IPS DF 4.7 (cell line): ENCODE measurements around the gene BRD7.

ENCODE experiments used
- DNase-seq: peaks from one replicate; pipeline ENCODE4 v3.0.0-alpha.2; 2013; ENCODE audit warnings: low spot score; ENCODE audit errors: extremely low read depth

Gene BRD7

DNA sequence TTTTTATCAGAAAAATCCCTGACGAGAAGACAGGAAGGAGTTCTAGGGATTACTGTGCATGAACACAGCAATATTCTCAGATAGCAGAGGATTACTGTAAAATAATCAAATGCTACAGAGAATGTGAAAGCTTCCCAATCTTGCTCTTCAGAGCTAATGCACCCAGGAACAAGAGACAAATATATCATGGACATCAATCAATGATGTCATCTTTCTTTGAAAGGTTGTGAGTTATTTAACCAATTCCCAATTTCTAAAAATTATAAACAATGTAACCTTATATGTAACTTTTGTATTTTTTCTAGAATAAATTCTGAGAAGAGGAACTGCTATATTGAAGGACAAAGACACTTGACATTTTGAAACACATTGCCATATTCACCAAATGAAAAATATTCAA, 46.5 kb downstream of the BRD7 start:
- no peak for DNase-seq

DNA sequence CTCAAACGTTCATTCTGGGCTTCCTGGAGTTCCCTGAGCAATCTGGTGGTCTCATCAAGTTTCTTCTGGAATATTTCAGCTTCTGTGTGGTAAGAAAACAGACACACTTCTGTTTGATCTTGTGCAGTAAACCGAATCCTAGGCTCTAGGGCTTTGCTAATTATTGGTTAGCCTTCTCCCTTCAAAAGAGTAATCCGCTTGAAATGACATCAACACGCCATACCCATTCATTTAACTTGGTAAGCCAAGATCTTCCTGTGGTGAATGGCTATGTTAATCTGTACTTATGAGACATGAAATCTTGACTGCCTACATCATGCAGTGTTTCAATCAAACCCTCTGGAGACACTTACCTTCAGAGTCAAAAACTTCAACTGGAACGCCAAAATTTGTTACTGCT, 48.5 kb downstream of the BRD7 start:
- no peak for DNase-seq

DNA sequence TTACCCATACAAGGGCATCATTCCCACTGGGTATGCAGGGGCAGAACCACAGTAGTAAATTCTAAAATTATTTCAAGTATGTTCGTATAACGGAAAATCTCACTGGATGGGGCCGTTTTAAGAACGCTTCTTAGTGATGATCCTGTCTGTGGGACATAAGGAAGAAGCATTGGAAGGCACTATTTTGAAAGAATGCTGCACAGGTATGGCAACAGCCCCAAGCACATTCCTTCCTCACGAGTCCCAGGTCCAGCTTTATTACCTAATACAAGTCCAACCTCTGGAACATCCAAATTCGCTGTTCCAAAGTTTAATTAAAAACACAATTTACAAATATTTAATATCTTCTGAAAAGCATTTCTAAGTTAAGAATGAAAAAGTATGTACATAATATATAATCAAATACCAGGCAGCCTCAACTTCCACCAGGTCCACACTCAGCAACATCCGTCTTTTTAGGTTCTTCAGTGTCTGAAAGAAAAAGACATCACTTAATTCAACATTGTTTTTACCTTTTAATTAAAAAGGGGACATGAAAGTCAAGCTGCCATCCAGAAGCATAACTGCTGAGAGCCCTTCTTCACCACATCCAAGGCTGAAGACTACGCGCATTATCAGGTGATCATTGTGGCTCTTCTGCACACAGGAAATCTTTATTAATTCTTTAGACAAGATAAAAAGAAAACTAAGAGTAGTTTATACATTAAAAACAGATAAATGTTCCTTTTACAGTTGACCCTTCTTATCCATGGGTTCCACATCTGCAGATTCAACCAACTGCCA, 49.8 kb downstream of the BRD7 start:
- DNase-seq: no peak

DNA sequence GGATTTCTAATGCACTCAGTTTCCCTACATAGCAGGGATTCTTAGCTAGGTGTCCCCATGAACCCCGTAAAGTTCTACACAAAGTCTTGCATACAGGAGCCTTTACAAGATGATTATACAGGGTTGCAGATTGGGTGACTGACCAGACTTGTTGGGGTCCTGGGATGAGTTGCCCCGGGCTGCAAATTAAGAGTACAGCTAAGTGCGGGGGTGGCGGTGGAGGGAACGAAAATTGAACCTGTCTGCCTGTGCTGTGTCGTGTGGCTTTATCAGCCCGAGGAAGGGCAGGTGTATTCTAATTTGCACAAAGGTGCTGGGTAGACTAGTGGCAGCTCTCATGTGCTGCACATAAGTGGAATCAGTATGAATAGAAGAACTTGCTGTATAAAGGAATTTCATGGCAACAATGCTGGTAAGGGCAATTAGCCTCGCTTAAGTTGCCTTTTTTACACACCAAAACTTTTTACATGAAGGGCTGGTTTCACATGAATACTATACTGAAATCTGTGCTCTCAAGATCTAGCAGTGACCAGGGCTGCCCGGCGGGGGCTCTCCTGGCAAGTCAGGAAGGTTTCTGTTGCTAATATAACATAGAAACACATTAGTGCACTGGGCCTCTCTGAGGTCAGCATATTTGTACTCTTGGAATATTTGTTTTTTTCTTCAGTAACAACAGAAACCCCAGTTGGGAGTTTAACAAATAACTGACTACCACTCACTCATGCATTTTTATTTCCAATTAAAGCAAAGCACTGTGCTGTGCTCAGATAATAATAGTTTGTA, 51.7 kb downstream of the BRD7 start:
- DNase-seq: no peak

DNA sequence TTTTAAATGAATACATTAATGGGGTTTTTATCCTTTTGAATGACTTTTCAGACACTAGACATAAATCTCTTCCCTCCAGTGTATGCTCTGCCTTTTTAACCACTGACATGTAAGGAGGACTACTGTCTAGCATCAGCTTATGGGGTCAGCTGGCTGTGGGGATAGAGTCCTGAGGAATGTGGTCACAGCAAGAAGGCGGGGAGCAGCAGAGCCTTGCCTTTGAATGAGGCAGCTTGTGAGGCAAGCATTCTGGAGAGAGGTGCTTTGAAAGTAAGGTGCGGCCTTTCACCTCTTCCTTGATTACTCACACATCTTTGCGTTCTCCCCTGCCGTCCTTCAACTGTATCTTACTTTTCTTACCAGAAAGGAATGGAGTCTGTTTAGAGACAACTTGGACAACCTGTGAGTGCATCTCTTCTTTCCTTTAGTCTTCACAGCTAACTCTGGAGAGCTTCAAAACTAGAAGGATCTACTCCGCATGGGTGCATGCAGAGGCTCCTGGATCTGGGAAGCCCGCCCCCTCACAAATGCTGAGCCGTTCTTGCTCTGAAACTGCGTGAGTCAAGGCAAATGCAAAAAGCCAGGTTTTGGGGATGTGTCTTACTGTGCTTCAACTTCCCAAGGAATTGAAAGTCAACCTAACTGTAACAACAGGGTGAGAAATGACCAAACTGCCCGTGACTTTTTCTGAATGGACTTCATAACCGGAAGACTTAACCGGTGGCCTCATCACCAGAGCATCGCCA, 52.5 kb downstream of the BRD7 start:
- no peak for DNase-seq

DNA sequence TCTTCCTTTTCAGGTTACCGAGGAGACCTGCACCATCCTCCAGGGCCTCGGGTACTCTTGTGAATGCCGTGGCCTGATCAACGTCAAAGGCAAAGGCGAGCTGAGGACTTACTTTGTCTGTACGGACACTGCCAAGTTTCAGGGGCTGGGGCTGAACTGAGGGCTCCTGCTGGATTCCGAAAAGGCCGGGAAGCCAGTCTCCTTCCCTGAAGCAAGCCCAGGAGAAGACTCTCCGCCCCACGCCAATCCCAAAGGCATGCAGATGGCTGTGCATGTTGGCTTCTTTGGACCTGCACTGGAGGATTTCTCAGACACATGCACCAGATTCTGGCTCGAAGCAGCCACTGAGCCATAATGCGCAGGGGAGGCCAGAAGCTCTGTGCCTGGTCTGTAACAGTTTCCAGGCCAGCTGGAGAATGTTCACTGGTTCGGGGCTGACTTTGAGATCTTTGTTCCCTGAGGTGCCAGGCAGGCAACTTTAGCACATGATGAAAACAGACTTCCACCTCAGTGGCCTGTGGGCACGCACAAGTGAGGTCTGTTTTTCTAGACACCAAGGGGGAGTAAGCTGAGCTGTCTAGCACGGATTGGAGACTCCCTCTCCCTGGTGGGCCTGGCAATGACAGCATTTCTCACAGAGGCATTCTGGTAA, 53.3 kb downstream of the BRD7 start:
- no peak for DNase-seq

DNA sequence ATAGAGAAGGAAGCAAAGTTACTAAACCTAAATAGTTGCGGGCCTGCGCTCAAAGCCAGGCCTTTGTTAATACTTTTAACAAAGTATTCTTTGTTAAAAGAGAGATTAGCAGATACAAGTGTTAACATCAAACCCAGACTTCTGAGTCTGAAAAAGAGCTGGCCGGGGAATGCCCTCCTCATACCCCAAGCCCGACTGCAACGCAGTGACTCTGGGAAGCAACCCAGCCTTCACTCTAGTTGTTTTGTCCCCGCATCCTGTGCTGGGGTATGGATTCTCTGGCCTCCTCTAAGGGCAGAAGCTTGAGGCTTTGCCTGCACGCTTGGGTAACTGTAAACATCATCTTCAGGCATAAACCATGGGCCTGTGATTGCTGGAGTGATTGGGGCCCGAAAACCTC, 54.1 kb downstream of the BRD7 start:
- DNase-seq: no peak

DNA sequence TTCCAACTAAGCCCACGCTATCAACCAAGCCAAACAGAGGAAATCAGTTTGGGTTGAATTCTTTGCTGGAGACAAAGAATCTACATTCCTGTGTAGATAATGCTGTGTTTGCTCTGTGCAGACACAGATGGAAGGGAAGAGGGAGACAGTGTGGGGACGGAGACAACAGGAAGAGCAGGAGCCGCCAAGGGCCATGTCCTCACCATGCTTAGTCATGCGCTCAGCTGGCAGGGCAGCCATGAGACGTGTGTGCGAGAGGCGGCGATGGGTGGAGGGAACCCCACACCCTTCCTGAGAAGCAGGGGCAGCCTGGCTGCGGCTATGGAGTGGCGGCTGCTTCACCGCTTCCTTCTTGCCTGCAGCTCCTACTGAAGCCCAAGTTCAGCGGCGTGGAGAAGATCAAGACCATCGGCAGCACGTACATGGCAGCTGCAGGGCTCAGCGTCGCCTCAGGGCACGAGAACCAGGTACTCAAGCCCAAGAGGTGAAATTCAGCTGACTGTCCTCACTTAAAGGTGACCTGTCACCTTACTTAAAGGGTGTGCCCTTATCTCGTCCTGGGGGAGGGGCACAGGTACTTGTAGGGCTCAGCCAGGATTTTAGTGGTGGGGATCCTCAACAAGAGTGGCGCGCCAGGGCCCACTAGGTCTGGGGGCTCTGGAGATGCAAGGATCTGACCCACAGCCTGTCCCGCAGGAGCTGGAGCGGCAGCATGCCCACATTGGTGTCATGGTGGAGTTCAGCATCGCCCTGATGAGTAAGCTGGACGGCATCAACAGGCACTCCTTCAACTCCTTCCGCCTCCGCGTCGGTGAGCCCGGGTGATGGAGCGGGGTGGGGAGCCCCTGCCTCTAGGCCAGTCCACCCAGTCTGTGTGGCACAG, 55.0 kb downstream of the BRD7 start:
- no peak for DNase-seq

DNA sequence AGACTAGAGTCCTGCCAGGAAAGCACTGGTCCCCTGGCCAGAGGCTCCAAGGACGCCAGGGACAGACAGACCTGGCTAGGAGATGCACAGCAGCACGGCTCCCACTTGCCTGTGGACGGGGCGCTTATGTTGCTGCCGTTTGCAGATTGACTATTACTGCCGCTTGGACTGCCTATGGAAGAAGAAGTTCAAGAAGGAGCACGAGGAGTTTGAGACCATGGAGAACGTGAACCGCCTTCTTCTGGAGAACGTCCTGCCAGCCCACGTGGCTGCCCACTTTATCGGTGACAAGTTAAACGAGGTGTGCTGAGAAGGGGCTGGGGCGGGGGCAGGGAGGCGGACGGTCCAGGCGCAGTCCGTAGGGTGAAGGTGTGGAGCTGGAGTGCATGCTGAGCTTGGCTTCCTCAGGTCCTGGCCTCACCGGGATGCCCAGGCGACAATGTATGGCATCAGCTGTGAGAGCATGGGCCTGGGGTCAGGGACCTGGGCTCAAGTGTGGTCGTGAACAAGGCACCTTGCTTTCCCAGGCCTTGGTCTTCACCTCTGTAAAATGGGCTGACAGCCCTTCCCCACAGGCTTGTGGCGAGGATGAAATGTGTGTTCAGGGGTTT, 56.8 kb downstream of the BRD7 start:
- DNase-seq: no peak

DNA sequence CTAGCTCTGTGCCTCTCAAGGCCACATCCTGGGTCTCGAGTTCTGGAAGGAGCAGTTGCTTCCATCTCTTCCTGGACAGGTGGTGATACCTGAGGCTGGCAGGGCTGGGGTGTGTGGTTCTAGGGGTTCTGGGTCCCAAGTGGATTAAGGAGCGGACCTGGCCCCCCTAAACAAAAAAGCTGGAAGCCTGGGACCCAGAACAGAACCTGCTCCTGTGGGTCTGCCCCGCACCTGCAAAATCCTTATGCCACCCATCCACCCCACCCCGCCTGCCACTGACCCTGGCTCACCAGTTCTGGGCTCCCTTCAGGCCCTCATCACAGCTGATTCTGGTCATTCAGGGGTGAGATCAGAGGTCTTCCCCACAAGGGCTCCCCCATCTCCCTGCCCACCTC, 57.7 kb downstream of the BRD7 start:
- no peak for DNase-seq

DNA sequence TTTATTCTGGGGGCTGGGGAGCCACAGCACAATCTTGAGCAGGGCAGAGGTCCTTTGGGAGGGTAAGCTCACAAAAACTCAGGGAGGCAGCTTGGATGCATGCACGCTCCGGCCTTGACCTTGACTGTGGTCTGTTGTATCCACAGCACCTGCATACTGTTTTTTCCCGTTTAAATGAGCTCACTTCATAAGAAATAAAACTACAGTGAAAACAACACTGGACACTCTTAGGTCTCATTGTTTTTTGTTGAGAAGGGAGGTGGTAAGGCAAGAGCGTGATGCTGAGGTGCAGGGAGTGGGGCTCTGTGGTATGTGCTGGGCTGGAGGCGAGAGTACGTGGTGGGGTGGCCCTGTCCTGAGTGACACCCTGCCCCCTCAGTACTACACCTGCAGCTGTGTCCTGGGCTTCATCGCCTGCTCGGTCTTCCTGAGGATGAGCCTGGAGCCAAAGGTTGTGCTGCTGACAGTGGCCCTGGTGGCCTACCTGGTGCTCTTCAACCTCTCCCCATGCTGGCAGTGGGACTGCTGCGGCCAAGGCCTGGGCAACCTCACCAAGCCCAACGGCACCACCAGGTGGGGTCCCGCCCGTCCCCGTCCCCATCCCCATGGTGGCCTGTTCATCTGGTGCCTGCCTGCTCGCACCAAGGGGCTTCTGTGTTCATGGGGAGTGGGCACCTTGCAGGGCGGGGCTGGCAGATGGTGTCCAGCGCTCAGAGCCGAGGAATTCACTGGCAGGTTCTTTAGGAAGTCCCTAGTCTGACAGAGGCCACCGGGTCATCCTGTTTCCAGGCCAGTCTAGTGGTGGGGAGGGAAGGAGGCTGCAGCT, 58.3 kb downstream of the BRD7 start:
- DNase-seq: no peak

DNA sequence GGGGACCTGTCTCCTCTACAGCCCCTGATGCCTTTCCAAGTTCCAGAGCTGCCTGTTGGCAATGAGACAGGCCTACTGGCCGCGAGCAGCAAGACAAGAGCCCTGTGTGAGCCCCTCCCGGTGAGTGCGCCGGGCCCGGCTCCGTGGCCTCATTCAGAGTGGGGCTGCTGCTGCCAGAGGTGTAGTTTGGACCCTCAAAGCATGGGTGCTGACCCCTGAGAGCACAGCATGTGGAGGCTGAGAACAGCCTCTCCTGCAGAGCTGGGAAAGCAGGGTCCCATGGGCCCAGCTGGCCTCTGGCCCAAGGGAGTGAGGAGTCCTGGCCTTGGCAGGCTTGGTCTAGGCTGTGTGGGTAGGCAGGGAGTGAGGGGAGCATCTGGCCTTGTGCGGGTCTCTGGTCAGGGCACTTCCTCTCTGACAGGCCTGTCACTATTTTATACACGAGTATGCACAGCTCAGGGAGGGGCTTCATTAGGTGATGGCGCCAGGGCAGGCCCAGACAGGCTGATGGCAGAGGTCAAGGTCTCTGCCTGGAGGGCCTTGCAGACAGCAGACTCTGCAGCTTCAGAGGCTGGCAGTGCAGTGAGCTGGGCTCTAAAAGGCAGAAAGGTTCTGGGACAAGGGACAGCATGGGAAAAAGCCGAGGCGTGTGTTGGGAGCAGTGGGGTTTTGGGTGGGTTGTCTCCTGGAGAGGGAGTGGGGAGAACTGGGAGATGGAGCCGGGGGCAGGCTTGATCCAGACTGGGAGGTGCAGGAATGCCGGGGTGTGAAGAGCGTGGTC, 59.1 kb downstream of the BRD7 start:
- DNase-seq: no peak

DNA sequence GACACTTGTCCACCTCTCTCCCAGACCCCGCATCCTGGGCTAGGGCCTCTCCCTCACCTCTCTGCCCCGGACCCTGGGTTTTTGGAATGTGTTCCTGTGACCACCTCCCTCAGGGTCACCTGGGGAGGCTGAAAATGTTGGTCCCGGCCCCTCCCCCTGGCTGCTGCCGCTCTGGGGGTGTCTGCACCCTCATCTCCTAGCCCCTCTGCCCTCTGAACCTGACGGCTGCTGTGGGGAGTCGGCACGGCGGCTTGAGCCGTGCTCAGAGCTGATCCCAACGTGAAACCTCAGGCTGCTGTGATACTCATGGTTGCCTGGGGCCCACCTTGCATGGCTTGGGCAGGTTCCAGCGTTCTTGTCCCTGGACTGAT, 59.6 kb downstream of the BRD7 start:
- no peak for DNase-seq

DNA sequence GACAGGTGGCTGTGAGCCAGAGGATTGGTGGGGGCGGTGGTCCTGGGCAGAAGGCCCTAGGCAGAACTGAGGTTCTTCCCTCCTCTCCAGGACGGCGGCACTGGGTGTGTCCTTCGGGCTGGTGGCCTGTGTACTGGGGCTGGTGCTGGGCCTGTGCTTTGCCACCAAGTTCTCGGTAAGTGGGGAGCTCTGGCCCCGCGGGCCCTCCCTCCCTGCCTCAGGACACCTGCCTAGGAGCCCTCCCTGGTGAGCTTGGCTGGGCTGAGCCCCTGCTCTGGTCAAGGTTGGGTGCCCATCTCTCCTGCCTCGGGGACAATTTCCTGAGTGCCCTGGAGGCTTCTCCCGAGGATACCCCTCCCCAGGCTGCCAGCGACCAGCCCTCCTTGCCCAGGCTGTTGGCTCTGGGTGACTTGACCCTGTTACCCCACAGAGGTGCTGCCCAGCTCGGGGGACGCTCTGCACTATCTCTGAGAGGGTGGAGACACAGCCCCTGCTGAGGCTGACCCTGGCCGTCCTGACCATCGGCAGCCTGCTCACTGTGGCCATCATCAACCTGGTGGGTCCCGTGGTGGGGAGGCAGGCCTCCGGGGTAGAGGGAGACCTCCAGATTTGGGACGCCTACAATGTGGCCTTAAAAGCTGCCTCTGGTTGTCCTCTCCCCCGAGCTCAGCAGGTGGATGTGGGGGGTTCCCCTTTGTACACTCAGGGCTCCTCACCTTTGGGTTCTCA, 60.4 kb downstream of the BRD7 start:
- DNase-seq: no peak

DNA sequence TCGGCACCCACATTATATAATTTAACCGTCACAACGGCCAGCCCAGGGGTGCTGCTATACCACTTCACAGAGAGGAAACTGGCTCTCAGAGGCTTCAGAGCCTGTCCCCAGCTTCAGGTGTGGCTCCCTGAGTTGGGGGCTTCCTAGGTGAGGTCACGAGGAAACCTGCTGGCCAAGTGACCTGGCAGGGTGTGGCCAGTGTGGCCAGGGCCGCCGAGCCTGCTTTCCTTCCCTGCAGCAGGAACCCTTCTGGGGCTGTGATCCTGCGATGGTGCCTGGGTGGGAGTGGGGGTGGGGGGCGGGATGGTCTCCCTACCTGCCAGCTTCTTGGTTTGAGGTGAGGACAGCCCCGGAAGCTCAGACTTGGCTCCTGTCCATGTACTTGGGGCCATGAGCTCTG, 62.5 kb downstream of the BRD7 start:
- DNase-seq: no peak

DNA sequence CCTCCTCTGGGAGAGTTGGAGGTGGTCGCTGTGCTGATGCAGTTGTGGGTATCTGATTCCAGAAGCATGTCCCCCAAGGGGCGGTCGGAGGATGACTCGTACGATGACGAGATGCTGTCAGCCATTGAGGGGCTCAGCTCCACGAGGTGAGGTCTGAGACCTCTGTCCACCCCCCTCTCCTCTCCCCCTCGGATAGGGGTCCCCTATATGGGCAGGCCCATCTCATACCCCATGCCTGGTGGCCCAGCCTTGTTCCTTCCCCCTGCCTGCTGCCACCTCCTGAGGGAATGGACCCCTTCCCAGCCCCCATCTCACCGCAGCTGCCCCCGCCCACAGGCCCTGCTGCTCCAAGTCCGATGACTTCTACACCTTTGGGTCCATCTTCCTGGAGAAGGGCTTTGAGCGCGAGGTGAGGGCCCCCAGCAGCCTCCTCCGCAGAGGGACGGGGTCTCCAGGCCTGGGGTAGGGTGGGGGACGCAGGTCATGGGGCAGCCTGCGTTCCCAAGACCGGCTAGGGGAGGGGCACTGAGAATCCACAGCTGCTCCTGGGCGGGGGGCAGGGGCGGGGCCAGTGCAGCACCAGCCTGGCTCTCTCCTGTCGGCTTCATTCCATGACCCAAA, 63.2 kb downstream of the BRD7 start:
- no peak for DNase-seq
